B cell (primary cell): ENCODE measurements around the gene PLAAT1. TPM values are rescaled to one million over a fixed set of nuclear protein-coding genes. Genes with fewer than 3 reads are reported as not detected.

ENCODE experiments used
- ATAC-seq: fragments of 200-7000 bp; cut with Tn5 transposase; one replicate; pipeline ENCODE4 v1.10.0; 2021; ENCODE audit warnings: low read depth, mild to moderate bottlenecking, moderate number of reproducible peaks, moderate library complexity
- CTCF ChIA-PET: fragments of 350-600 bp; sonication (Branson Sonifier 250); formaldehyde crosslinking; loops from one replicate; lab custom pipeline; 2021; ENCODE audit warnings: antibody characterized with exemption, inconsistent platforms; lab: Charles Lee
- POLR2A ChIA-PET: fragments of 350-600 bp; sonication (Branson Sonifier 250); formaldehyde crosslinking; loops from one replicate; lab custom pipeline; 2021; ENCODE audit warnings: antibody characterized with exemption; lab: Charles Lee
- DNase-seq: peaks from one replicate; pipeline ENCODE4 v3.0.0; 2013
- H2AFZ ChIP-seq: 2 replicates; pipeline ENCODE4 v1.6.1; 2012; ENCODE audit warnings: mild to moderate bottlenecking, low read depth, low read length; ENCODE audit not compliant: insufficient read depth, poor library complexity, severe bottlenecking
- H3K27ac ChIP-seq, 2 donors: 1 replicate in 1 of 2; 2 replicates in 1 of 2; pipeline ENCODE4 v1.5.1; 2012 to 2013; ENCODE audit warnings: low read length in 2 of 2, mild to moderate bottlenecking in 2 of 2, moderate library complexity in 1 of 2
- H3K27me3 ChIP-seq, 4 experiments: fragments of 200-600 bp in 1 of 4; sonication (generic) in 1 of 4; replicated peaks in 1 of 4; 1 replicate in 2 of 4; 2 replicates in 2 of 4; pipeline versions ENCODE4 v1.6.1 to v1.7.0; 2013 to 2016; ENCODE audit warnings: low read length in 3 of 4, mild to moderate bottlenecking in 2 of 4, mixed read lengths in 1 of 4, moderate library complexity in 1 of 4; ENCODE audit not compliant: insufficient read depth in 4 of 4, control insufficient read depth in 3 of 4; ENCODE audit errors: control extremely low read depth in 1 of 4
- H3K36me3 ChIP-seq, 2 experiments: replicated peaks in 1 of 2; 1 replicate in 1 of 2; 2 replicates in 1 of 2; pipeline versions ENCODE4 v1.6.1 to v1.7.1; 2013; ENCODE audit warnings: low read length in 1 of 2; ENCODE audit not compliant: insufficient read depth in 2 of 2, control insufficient read depth in 1 of 2; ENCODE audit errors: control extremely low read depth in 1 of 2, extremely low read depth in 1 of 2
- H3K4me1 ChIP-seq, 2 donors: fragments of 200-600 bp in 1 of 2; sonication (generic) in 1 of 2; 1 replicate in 1 of 2; 2 replicates in 1 of 2; pipeline versions ENCODE4 v1.5.1 to v1.6.1; 2013 to 2017; ENCODE audit warnings: low read length in 2 of 2; ENCODE audit not compliant: control insufficient read depth in 2 of 2, insufficient read depth in 2 of 2
- H3K4me2 ChIP-seq: replicated peaks from 2 replicates; pipeline ENCODE3; 2012; ENCODE audit warnings: mild to moderate bottlenecking, low read depth, low read length; ENCODE audit not compliant: poor library complexity, severe bottlenecking
- H3K4me3 ChIP-seq, 5 experiments: fragments of 200-600 bp in 1 of 5; sonication (generic) in 1 of 5; 1 replicate in 3 of 5; 2 replicates in 2 of 5; pipeline versions ENCODE4 v1.5.1 to v1.7.0; 2011 to 2016; ENCODE audit warnings: low read length in 4 of 5, mild to moderate bottlenecking in 4 of 5, low read depth in 2 of 5, control low read depth in 1 of 5, moderate library complexity in 1 of 5; ENCODE audit not compliant: insufficient read depth in 1 of 5; ENCODE audit errors: control extremely low read depth in 1 of 5, extremely low read depth in 1 of 5
- H3K79me2 ChIP-seq: fragments of 200-600 bp; sonication (generic); one replicate; pipeline ENCODE4 v1.6.0; 2016; ENCODE audit warnings: low read length; ENCODE audit not compliant: control insufficient read depth, insufficient read depth
- H3K9ac ChIP-seq: fragments of 200-600 bp; sonication (generic); 2 replicates; pipeline ENCODE4 v1.6.1; 2017; ENCODE audit warnings: mild to moderate bottlenecking, low read length, moderate library complexity
- H3K9me3 ChIP-seq, 3 donors: one replicate each; pipeline versions ENCODE4 v1.6.1 to v1.7.1; 2013; ENCODE audit warnings: low read length in 2 of 3; ENCODE audit not compliant: control insufficient read depth in 2 of 3, insufficient read depth in 1 of 3; ENCODE audit errors: control extremely low read depth in 1 of 3
- H4K20me1 ChIP-seq: 2 replicates; pipeline ENCODE4 v1.6.0; 2012; ENCODE audit warnings: mild to moderate bottlenecking, low read length; ENCODE audit not compliant: insufficient read depth, control insufficient read depth, poor library complexity, severe bottlenecking
- H3K27ac Mint-ChIP-seq: one replicate; pipeline ENCODE4 v1.8.0; 2021; ENCODE audit warnings: mixed read lengths
- H3K27me3 Mint-ChIP-seq: one replicate; pipeline ENCODE4 v1.8.0; 2021; ENCODE audit warnings: mixed read lengths
- H3K4me1 Mint-ChIP-seq: one replicate; pipeline ENCODE4 v1.8.0; 2021; ENCODE audit warnings: mixed read lengths
- H3K4me3 Mint-ChIP-seq: one replicate; pipeline ENCODE4 v1.8.0; 2021; ENCODE audit warnings: mixed read lengths
- H3K9me3 Mint-ChIP-seq: one replicate; pipeline ENCODE4 v1.8.0; 2022; ENCODE audit warnings: mixed read lengths; ENCODE audit not compliant: insufficient read depth
- EZH2 ChIP-seq: IDR thresholded peaks from 2 replicates; pipeline ENCODE4 v1.6.1; 2012; ENCODE audit warnings: borderline replicate concordance, low read depth, mild to moderate bottlenecking, moderate library complexity, low read length; ENCODE audit not compliant: insufficient read depth, poor library complexity, severe bottlenecking
- WGBS: methylation state at CpG from one replicate; pipeline ENCODE4 v1.1.5; 2013; ENCODE audit warnings: missing lambda C conversion rate; ENCODE audit not compliant: insufficient coverage; 5-methylcytosine and 5-hydroxymethylcytosine counted together
- intact Hi-C: fragments of 100-400 bp; cut with micrococcal nuclease; formaldehyde crosslinking; loops from one replicate; pipeline ENCODE4 v1.10.0; 2022
- polyA plus RNA-seq: library from polyadenylated mRNA; depleted of rRNA; stranded (reverse); fragments of >200 nt; gene quantifications from 2 replicates; pipeline ENCODE4 v1.2.3, GENCODE V29; 2012
- total RNA-seq, 2 donors: library from RNA; stranded (reverse); fragments of 120-200 nt in 1 of 2; gene quantifications; 1 replicate in 1 of 2; 2 replicates in 1 of 2; pipeline versions ENCODE4 v1.2.3 to v1.2.4, GENCODE V29; 2013 to 2022
- TF ChIP-seq, protein P1 (sequence below): fragments of 200-600 bp; IDR thresholded peaks from one replicate; pipeline ENCODE4 v1.8.0; 2022; ENCODE audit warnings: antibody characterized with exemption, mild to moderate bottlenecking

PLAAT1 gene
- total and polyA plus RNA-seq, 2 donors (not counting 1 experiment from before 2014, with no cell fraction given), result not detected

DNA sequence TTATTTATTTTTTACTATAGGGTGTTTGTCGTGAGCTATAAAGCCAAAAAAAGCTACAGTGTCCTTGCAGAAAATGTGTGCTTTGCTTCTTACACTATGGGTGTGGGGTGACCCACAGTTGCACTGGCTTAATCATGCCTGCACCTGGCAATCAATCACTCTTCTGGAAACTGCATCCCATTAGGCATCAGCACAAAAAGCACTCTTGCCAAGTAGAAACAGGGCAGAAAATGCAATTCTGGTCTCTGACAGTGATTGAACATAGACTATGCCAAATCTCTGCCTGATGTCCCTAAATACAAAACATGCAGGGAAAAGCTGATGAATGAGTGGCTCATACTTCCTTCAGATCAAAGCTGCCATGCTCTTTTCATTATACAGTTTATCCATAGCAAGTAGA lies 30.4 kb upstream of the PLAAT1 start:
- H3K4me1 ChIP-seq, result no peaks in the 10 kb centered on the region
- no peaks in the 10 kb centered on the region for H3K36me3 ChIP-seq
- no peaks in the 10 kb centered on the region for H3K27me3 Mint-ChIP-seq
- H3K27ac ChIP-seq, result no peak overlapping the region
- H3K79me2 ChIP-seq, result no peaks in the 10 kb centered on the region
- no CpG with 5 or more reads among the region's 1 CpG for WGBS
- H3K4me3 ChIP-seq, result no peak overlapping the region
- H2AFZ ChIP-seq, result no peak overlapping the region
- no peaks in the 10 kb centered on the region for H3K4me1 Mint-ChIP-seq
- no peaks in the 10 kb centered on the region for H4K20me1 ChIP-seq
- ATAC-seq (no peak), DNase-seq (no peak)
- no peaks in the 10 kb centered on the region for H3K27me3 ChIP-seq
- no peaks in the 10 kb centered on the region for H3K9me3 ChIP-seq
- no peak overlapping the region for H3K9ac ChIP-seq
- CTCF ChIA-PET, result no interaction called here
- H3K27ac Mint-ChIP-seq, result no peak overlapping the region
- intact Hi-C loops, result no loop called here
- no peak overlapping the region for H3K4me3 Mint-ChIP-seq
- POLR2A ChIA-PET, result no interaction called here
- H3K4me2 ChIP-seq, result no peak overlapping the region
- H3K9me3 Mint-ChIP-seq, result no peaks in the 10 kb centered on the region
- TF ChIP-seq, protein P1, sequence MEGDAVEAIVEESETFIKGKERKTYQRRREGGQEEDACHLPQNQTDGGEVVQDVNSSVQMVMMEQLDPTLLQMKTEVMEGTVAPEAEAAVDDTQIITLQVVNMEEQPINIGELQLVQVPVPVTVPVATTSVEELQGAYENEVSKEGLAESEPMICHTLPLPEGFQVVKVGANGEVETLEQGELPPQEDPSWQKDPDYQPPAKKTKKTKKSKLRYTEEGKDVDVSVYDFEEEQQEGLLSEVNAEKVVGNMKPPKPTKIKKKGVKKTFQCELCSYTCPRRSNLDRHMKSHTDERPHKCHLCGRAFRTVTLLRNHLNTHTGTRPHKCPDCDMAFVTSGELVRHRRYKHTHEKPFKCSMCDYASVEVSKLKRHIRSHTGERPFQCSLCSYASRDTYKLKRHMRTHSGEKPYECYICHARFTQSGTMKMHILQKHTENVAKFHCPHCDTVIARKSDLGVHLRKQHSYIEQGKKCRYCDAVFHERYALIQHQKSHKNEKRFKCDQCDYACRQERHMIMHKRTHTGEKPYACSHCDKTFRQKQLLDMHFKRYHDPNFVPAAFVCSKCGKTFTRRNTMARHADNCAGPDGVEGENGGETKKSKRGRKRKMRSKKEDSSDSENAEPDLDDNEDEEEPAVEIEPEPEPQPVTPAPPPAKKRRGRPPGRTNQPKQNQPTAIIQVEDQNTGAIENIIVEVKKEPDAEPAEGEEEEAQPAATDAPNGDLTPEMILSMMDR, result no peak
- TF ChIP-seq EZH2, result no peak

DNA sequence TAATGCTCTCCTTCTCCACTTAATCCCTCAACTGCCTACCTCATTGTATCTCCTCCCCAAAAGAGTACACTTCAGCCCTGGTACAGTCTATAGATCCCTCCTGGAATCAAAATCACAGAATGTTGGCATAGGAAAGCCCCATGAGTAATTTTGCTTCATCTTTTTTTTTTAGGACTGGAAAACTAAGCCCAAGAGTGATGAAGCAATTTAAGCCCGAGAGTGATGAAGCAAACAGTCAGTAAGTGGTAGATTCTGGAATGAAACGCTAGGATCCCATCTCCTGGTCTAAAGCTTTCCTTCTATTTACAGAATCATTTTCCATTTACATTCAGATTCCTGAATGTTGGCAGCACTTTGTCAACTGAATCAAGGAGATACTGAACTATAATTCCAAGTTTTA lies 29.8 kb upstream of the PLAAT1 start:
- whole genome bisulfite sequencing, result no CpG with 5 or more reads among the region's 2 CpGs
- Histone ChIP-seq H2AFZ (no peak overlapping the region), H4K20me1 (no peaks in the 10 kb centered on the region), H3K27ac (no peak overlapping the region), H3K4me2 (no peak overlapping the region), H3K36me3 (no peaks in the 10 kb centered on the region), H3K4me3 (no peak overlapping the region), H3K79me2 (no peaks in the 10 kb centered on the region), H3K4me1 (no peaks in the 10 kb centered on the region), H3K9ac (no peak overlapping the region), H3K9me3 (no peaks in the 10 kb centered on the region), H3K27me3 (no peaks in the 10 kb centered on the region)
- H3K27ac Mint-ChIP-seq, result no peak overlapping the region
- intact Hi-C loops, result no loop called here
- no peak overlapping the region for H3K4me3 Mint-ChIP-seq
- no peaks in the 10 kb centered on the region for H3K4me1 Mint-ChIP-seq
- no peaks in the 10 kb centered on the region for H3K27me3 Mint-ChIP-seq
- ATAC-seq (no peak), DNase-seq (no peak)
- ChIA-PET CTCF (no interaction called here), POLR2A (no interaction called here)
- TF ChIP-seq EZH2, result no peak
- TF ChIP-seq, protein P1, result no peak
- H3K9me3 Mint-ChIP-seq, result no peaks in the 10 kb centered on the region
